NOMO-1 treated with DMSO at 0.1 percent for 48 hours (cell line): ENCODE results near the gene HNF1B.
A peak's percentile ranks its signal among the peaks of the same experiment; 100 is the strongest.

ENCODE experiments used
- DNase-seq: peaks from one replicate; lab custom pipeline; 2025; ENCODE audit not compliant: unreplicated experiment; lab: John Stamatoyannopoulos, UW

The HNF1B gene

GRCh38 chr17:37674511-37674910, 70.3 kb downstream of the HNF1B start:
- no peak for DNase-seq

GRCh38 chr17:37673386-37673785, 71.5 kb downstream of the HNF1B start:
- DNase-seq, result no peak

- no peak for DNase-seq
These were observed 72.2 kb downstream of the HNF1B start for GRCh38 chr17:37672548-37673078.

GRCh38 chr17:37671824-37672547, 72.9 kb downstream of the HNF1B start:
- DNase-seq, result no peak

- DNase-seq, result no peak
These were observed 73.6 kb downstream of the HNF1B start for GRCh38 chr17:37671028-37671823.

GRCh38 chr17:37667039-37667438, 77.8 kb downstream of the HNF1B start:
- DNase-seq, result no peak

GRCh38 chr17:37664214-37664613, 80.6 kb downstream of the HNF1B start:
- DNase-seq, result no peak

GRCh38 chr17:37662353-37662752, 82.5 kb downstream of the HNF1B start:
- no peak for DNase-seq

GRCh38 chr17:37661400-37662014, 83.4 kb downstream of the HNF1B start:
- DNase-seq, result peak; percentile 22

GRCh38 chr17:37659925-37660324, 84.9 kb downstream of the HNF1B start:
- DNase-seq, result no peak

GRCh38 chr17:37657202-37657601, 87.7 kb downstream of the HNF1B start:
- DNase-seq, result no peak

GRCh38 chr17:37651849-37652248, 93.0 kb downstream of the HNF1B start:
- no peak for DNase-seq

GRCh38 chr17:37650419-37651003, 94.3 kb downstream of the HNF1B start:
- DNase-seq, result peak; percentile 8

GRCh38 chr17:37648555-37648954, 96.3 kb downstream of the HNF1B start:
- DNase-seq, result no peak

GRCh38 chr17:37647856-37648255, 97.0 kb downstream of the HNF1B start:
- DNase-seq, result no peak

GRCh38 chr17:37643869-37644268, 101.0 kb downstream of the HNF1B start:
- no peak for DNase-seq

GRCh38 chr17:37643118-37643766, 101.6 kb downstream of the HNF1B start, which contains the start of gene DDX52:
DDX52 (minus strand) TSS chr17:37643446; CDS start chr17:37643420, 26 bp downstream.
- peak; percentile 89 for DNase-seq

- DNase-seq, result peak; percentile 26
These were observed 102.2 kb downstream of the HNF1B start for GRCh38 chr17:37642681-37643080.

- DNase-seq, result no peak
These were observed 104.8 kb downstream of the HNF1B start for GRCh38 chr17:37640015-37640414.

- DNase-seq, result no peak
These were observed 106.9 kb downstream of the HNF1B start for GRCh38 chr17:37637956-37638355.
